Esophagus squamous epithelium (tissue), 4 donors: Measurements from ENCODE around the gene GPR52.

Experiments
- CTCF ChIP-seq, 6 experiments: fragments of 450-650 bp in 4 of 6; fragments of 200-600 bp in 2 of 6; sonication (generic) in 2 of 6; IDR thresholded peaks; one replicate each; pipeline ENCODE4 v1.5.1; 2016 to 2019; ENCODE audit warnings: antibody characterized with exemption in 6 of 6, mild to moderate bottlenecking in 4 of 6, moderate library complexity in 4 of 6
- POLR2A ChIP-seq, 4 donors: fragments of 450-650 bp; IDR thresholded peaks; one replicate each; pipeline ENCODE4 v1.6.1; 2017; ENCODE audit warnings: antibody characterized with exemption in 4 of 4, mild to moderate bottlenecking in 4 of 4, moderate library complexity in 3 of 4

DNA sequence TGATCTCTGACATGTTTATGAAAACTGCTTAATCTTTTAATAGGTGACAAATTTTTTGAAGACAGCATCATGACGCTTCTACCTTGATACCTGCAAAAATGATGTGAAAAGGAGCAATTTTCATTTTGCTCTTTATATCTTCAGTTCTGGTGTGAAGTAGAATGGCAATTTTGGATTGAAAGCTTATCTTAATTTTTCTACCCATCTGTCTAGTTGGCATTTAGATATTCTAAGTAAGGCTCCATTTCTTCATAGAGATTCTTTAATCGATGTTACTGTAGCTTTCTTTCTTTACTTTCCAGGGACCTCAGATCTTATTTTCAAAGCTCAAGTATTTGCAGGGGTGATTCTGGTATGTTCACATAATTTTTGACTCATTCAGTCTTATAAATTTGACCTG lies 32.3 kb upstream of the GPR52 start:
- TF ChIP-seq CTCF (IDR thresholded peaks at IDR 0.05) (no peak), POLR2A (IDR thresholded peaks at IDR 0.05) (no peak)
